ENCODE data around the gene HMCES.

HMCES gene

GRCh38 chr3:129349791-129350190, 71.1 kb downstream of the HMCES start:
- no peak for DNase-seq

- DNase-seq = no peak
These were observed 73.4 kb downstream of the HMCES start for GRCh38 chr3:129352045-129352444.

- no peak for DNase-seq
These were observed 74.2 kb downstream of the HMCES start for GRCh38 chr3:129352650-129353588.

GRCh38 chr3:129353589-129353941, 74.9 kb downstream of the HMCES start:
- DNase-seq = no peak
